GM19438 (cell line): ENCODE data around the gene TDP1.

Experiments used
- ATAC-seq: cut with Tn5 transposase; IDR thresholded peaks from one replicate; pipeline ENCODE4 v1.9.1; 2021; ENCODE audit warnings: low read depth; ENCODE audit not compliant: unreplicated experiment

The TDP1 gene

DNA sequence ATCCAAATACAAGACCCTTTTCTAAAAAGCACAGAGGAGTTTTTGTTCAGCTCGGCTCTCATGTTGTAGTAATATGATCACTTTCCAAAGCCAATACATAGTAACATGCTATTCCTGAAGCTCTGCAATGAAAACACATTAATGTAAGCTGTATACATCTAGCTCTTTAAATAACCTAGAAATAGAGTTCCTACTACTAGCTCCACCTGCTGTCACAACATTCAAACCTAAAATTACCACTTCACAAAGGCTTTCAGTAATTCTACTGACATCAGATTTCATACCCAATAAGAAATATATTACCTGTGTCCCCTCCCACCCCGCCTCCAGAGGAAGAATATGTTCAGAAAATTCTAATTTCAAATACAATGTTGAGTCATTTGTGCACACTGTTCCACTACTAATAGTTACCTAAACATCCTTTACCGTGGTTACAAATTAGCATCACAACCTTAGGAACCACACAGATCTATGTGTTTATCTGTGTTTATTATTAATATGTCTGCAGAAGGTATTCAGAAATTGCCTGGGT lies 19.0 kb upstream of the TDP1 start:
- ATAC-seq: no peak

DNA sequence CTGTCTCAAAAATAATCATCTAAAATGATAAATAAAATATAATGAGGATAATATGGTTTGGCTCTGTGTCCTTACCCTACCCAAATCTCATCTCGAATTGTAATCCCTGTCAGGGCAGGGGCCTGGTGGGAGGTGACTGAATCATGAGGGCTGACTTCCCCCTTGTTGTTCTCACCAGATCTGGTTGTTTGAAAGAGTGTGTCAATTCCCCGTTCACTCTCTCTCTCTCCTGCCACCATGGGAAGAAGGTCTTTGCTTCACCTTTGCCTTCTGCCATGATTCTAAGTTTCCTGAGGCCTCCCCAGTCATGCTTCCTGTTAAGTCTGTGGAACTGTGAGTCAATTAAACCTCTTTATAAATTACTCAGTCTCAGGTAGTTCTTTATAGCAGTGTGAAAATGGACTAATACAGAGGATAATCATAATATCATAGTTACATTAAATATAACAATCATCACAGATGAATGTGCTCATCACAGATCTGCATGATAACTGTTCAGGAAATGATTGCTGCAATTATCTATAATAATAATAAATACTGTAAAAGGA lies 13.8 kb upstream of the TDP1 start:
- no peak for ATAC-seq

DNA sequence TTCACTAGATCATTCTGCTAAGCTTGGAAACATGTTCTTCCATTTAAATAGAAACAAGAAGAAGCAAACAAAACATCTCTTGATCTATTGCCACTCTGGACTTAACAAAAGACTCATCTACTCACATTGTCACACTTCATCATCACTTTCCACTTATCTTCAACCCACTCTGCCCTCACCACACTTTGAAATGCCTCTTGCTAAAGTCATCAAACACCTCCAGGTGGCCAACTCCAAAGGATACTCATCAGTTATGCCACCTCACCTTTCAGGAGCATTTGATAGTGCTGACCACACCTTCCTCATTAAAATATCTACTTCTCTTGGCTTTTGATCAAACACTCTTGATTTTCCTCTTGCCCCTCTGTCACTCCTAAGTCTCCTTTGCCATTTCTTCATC lies 8.4 kb upstream of the TDP1 start:
- ATAC-seq: no peak

DNA sequence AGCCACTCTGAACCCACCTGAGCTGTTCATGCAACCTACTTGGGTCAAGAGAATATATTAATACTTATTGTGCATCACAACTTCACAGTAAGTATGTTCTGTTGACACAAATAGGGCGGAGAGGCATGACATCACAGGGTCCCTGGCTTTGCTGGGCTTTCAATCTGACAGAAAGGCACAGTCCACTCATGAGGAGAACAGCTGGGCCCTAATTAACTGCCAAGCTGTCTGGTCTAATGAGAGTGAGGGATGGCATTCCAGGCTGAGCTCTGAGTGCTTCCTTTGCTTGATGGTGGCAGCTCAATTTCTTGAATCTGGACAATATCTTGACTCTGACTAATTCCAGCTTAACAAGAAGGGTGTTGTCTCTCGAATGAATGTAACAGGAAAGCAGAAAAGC lies 3.2 kb upstream of the TDP1 start:
- no peak for ATAC-seq

DNA sequence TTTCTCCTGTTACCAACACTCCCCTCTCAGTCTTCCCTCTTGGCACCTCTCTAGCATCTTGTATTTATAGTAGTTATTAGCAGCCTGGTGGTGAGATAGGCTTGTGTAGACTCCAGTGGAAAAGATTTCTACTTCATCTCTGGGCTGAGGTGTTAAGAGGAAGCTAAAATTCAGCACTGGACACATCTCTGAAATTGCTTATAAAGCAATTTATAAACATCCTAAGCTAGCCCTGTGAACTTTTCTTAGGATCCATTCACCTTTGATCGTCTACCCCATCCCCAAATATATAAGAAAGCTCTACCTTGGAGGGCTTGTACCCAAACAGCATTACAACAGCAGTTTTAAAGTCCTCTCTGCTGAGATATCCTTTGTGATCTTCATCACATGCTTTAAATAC lies 2.1 kb upstream of the TDP1 start:
- no peak for ATAC-seq

DNA sequence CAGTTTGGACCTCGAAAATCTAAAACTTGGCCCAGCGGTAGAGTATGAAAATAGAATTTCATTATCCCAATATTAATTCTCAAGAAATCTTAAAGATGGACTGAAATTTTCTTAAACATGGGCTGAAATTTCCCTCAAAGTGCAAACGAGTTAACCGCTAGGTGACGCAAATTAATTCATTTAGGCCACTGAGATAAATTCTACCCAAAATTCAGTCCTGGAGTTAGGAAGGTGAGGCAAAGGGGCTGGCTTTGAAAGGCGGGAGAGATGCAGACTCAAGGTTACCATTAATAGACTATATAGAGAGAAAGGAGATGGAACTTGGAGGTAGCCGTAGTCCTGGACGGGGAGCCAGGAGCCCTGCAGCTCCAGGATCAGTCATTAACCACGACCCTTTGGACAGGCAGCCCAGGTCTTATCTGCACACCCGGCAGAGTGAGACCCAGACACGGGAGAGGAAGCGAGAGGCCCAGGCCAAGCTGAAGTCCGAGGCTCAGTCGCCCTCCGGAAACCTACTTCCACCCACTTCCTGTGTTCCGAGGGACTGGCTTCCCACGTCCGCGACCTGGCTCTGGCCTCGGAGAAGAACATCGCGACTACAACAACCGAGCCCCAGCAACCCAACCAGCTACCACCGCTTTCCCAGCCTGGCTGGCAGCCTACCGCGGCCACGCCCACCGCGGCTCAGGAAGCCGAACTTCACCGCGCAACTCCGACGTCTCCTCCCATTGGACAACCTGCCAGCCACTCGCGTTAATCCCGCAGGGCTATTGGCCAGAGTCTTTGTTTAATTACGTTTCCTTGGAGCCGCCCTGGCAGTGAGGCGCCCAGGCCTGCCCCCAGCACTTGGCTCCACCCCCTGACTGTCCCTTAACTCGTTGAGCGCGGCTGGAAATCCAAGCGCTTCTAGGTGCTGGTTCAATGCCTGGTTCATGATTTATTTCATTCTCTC lies 1.4 kb upstream of the TDP1 start, which contains the start of gene EFCAB11:
TSS of gene EFCAB11 (minus strand) at position 661 of the 952 bp plus-strand sequence. CDS start at position 591, 70 bp downstream.
- peak; percentile 78 for ATAC-seq

DNA sequence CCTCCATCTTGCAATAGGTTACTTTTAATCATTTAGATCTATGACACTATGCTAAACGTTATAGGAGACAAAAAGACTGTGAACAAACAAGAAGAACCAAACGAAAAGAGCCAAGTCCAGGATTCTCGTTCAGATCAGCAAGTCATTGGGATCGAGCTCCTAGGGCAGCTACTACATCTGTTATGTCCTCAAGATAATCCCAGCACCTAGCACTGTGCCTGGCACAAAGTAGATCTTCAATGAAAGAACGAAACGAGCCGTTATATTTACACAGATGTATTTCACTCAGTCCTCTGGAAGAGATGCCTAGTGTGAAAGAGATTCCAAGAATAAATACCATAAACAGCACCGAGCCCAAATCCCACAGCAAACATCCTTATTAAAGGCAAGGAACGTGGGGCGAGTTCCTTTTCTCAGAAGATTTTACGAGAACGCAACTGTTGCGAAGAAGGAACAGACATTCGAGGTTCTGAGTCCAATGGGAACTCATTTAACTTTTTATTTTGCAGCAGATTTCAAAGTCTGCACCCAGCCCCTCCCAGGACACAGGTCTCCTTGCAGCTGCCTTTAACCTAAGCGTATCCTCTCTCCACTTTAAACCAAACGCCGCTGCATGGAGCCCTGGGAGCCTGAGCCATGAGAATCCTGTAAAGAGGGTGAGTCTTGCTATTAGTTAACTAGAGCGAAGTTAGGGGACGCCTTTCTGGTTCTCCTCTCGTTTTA lies 544 bp upstream of the TDP1 start:
- peak; percentile 11 for ATAC-seq

DNA sequence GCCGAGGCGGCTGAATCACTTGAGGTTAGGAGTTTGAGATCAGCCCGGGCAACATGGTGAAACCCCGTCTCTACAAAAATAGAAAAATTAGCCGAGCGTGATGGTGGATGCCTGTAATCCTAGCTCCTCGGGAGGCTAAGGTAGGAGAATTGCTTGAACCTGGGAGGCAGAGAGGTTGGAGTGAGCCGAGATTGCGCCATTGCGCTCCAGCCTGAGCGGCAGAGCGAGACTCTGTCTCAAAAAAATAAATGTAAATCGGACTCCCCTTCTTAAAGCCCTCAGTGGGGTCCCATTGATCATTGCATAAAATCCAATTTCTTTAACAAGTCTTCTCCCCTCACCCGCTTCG lies 908 bp downstream of the TDP1 start:
- no peak for ATAC-seq

DNA sequence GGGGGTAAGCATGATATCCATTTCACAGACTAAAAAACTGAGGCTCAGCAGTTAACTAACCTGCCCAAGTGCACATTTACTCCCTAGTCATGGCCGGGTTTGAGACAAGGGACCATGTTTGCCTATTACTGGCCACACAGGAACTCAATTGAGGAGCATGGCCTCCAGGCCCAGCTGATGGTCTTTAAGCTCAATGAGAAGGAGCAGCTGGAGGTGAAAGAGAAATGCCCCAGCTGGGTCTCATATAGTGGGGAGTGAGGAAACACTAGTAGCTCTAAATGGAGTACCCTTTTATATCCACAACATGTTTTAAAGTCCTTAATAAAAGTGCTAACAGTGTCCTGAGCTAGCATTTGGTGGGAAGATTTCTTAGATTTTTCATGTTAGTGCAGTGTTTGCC lies 1.6 kb downstream of the TDP1 start:
- ATAC-seq: no peak

DNA sequence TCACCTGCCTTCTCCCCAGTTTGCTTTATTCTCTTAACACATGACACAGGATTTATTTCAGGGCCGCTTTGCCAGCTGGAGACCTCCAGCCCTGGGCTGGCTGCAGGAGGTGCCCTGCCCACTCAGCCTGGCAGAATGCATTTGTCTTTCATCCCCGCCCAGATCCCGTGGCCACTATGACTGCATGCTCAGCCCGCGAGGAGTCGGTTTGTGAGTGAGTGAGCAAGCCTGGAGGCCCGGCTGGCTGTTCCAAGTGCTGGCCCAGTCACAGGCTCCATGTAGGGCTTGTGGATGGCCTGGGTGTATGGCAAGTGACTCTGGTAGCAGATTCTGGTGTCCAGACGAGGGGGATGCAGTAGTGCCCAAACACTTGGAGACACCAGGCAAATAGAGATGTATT lies 2.1 kb downstream of the TDP1 start:
- ATAC-seq: no peak

DNA sequence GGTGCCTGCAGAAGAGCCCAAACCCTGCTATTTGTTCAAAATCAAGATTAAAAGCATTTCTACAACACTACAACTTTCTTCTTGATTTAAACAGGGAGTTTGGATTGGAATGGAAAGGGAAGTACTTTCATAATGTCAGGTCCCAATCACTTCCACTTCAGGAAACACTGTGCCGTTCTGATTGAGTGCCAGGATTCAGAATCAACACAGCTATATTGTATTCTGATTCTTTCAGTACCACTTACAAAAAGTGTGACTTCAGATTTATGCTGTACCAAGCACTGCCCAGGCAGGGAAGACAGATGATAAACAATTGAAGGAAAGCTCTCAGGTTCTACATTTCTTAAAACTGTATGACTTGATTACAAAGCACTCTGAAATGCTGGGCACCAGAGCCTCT lies 3.2 kb downstream of the TDP1 start:
- no peak for ATAC-seq

DNA sequence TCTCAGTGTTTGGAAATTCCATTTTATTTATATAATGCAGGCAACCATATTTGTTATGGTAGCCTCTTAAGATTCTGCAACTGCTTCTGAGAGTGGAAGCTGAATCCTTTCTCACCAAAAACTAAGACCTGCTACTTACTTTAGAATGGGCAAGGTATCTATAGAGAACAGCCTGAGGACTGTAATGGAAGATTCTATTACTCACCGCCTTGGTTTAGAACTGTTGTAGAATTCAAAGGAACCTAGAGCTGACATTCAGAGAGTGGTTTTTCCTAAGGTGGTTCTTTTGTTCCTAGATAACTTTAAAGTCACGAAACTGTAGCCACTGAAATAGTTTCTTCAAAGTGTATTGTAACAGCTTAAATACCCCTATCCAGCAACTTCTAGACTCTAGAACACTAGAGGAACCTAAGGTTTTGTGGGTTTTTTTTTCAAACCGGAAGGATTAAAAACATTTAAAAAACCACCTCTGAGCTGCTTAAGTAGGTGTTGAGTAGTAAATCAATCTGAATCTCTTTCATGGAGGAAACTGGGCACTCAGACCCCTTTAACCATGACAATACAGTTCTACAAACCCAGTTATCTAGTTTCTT lies 4.2 kb downstream of the TDP1 start:
- ATAC-seq: no peak

DNA sequence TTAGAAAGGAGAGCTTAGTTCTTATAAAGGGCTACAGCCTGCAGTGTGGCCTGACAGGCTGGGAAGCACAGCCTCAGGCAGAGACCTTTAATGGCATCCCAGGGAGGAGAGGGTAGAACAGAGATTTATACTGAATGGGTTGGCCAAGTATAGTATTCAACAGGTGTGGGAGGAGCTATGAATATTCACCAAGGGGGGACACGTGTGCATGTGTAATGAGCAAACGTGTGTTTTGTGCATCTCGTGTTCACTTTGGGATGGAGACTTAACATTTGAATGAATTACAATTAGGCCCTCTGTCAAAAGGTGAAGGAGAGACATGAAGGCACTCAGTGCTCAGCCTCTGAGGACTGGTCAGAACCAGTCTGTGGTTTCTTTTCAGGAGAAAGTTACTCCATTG lies 5.2 kb downstream of the TDP1 start:
- no peak for ATAC-seq

DNA sequence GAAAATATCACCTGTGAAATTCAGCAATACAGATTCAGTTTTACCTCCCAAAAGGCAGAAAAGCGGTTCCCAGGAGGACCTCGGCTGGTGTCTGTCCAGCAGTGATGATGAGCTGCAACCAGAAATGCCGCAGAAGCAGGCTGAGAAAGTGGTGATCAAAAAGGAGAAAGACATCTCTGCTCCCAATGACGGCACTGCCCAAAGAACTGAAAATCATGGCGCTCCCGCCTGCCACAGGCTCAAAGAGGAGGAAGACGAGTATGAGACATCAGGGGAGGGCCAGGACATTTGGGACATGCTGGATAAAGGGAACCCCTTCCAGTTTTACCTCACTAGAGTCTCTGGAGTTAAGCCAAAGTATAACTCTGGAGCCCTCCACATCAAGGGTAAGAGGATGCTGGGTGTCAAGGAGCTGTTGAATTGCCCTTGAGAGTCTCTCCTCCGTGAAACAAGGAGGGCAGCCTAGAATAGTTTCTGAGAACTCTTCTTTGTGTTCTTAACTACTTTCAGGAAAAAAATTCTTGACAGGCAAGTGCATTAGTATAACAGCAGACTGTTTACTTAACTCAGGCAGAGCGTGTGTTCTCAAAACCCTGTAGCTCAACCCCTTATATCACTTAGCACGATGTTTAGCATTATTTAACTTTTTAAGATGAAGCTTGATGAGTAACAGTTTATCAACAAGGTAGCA lies 7.7 kb downstream of the TDP1 start:
- ATAC-seq: no peak

DNA sequence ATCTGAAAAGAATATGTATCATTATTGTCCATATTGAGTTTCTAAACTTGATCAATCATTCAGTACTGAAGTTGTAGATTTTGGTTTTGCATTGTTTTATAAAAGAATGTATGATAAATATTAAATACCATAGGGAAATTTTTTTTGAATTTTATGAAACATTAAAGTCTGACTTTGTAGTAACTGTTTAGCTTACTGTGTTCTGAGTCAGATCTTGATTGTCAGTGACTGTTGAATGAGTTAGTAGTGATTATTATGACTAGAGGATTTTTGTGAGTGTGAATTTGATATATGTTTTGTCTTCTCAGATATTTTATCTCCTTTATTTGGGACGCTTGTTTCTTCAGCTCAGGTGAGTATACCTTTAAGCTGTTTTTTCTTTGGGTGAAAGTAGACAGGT lies 10.1 kb downstream of the TDP1 start:
- ATAC-seq: no peak

DNA sequence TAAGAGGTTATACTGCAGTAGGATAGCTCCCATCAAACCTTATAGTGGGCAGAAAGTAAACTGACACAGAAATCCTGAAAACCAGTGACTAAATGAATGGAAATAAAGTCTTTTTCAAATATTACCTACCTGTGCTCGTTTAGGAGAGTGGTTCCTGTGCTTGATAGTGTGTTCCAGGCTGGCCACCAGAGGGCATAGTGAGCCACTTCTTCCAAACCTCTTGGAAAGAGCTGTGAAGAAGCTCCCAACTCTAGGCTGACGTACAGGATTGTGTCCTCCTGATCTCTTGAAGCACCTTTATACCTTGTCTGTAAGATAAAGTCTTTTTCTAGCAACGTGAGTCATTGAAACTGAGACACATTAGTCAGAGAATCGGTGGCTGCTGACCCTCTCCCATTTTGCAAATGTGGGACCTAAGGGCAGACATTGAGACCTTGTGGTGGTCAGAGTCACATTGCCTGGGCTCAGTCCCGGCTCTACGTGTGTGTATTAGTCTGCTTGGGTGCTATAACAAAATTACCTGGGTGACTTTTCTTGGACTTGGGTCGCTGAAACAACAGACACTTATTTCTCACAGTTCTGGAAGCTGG lies 17.6 kb downstream of the TDP1 start:
- ATAC-seq: no peak

DNA sequence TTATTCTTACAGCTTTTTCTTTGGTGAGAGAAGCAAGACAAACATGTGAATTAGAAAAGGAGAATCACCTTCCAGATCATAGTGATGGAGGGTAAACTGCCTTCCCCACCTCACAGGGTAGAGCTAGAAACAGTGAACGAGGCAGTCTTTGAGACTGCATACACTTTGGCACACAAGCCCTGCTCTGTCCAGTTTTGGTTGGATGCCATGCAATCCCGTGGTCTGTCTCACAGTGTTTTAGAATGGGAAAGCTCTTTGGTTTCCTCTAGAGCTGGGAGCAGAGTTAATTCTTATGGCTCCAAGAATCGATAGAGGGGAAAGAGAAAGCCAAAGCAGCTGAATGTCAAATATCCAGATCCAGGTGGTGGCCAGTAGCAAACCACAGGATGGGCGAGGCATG lies 21.9 kb downstream of the TDP1 start:
- ATAC-seq: no peak

DNA sequence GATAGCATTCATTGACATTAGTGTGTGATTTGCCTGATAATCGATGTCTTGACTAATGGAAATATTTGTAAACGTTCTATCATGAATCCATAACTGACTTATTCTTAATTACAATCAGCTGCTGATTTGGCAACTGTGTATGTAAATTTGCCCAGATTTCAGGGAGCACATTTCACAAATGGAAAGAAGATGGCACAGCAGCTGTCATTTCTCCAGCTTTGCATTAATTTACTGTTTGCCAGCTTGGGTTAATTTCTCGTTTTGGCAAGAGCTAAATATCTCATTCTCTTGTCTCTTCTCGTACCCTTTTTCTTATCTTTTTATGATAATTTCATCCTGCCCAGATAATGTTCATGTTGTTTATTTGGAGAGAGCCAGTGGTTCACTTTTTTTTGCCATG lies 22.9 kb downstream of the TDP1 start:
- ATAC-seq: no peak

DNA sequence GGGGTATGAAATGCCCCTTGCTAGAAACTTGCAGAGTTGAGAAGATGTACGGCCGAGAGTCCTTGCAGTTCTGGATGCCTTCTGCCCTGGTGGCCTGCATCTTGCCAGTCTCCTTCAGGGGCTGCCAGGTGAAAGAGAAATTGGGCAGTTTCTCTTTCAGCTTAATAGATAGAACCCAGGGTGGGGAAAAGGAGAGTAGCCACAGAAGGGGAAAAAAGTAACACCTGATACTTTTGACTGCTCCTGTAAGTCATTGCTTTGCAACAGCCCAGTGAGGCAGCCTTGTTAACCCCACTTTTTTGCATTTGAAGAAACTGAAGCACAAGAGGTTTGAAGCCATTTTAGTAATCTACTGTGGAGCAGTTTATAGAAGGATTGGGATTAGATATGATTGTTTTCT lies 27.6 kb downstream of the TDP1 start:
- no peak for ATAC-seq
